ENCODE measurements around the gene LMBR1. TPM values are rescaled to one million over a fixed set of nuclear protein-coding genes. Genes with fewer than 3 reads are reported as not detected.

The LMBR1 gene
- polyA plus RNA-seq, 1 donor from 2014 or later = 68.9 TPM

GRCh38 chr7:156673454-156673853 lies 219.5 kb downstream of the LMBR1 start:
- no peak overlapping the region for H3K4me2 ChIP-seq (ENCODE audit: low read length)
- H2AFZ ChIP-seq (ENCODE audit: low read depth, low read length) = no peak overlapping the region
- H3K27ac ChIP-seq (ENCODE audit: low read length) = no peak overlapping the region
- no peaks in the 10 kb centered on the region for H3F3A ChIP-seq (ENCODE audit: insufficient read depth, low read length, poor library complexity, severe bottlenecking)
- H3K27me3 ChIP-seq (ENCODE audit: insufficient read depth, low read depth, low read length) = no peaks in the 10 kb centered on the region
- no peak for TF ChIP-seq CTCF (IDR thresholded peaks at IDR 0.05; ENCODE audit: poor library complexity, severe bottlenecking)
- TF ChIP-seq TAF1 (IDR thresholded peaks at IDR 0.05; ENCODE audit: low read depth) = no peak
- TF ChIP-seq POLR2AphosphoS5 (IDR thresholded peaks at IDR 0.05) = no peak
- no peak for TF ChIP-seq EZH2 (IDR thresholded peaks at IDR 0.05; ENCODE audit: borderline replicate concordance, insufficient read depth, low read length, poor library complexity, severe bottlenecking)
- TF ChIP-seq SMC3 (conservative IDR thresholded peaks at IDR 0.05; ENCODE audit: poor library complexity) = no peak
- no peak for TF ChIP-seq RAD21 (conservative IDR thresholded peaks at IDR 0.05)
- no peak for TF ChIP-seq MXI1 (conservative IDR thresholded peaks at IDR 0.05; ENCODE audit: poor library complexity, severe bottlenecking)
- TF ChIP-seq REST (IDR thresholded peaks at IDR 0.05; ENCODE audit: borderline replicate concordance) = no peak
- no peak for TF ChIP-seq EP300 (conservative IDR thresholded peaks at IDR 0.05; ENCODE audit: poor library complexity, severe bottlenecking)
- no peaks in the 10 kb centered on the region for H3K9me3 ChIP-seq (ENCODE audit: low read length)
- no peaks in the 10 kb centered on the region for H3K9me2 ChIP-seq (ENCODE audit: insufficient read depth, low read length)
- peaks cover 16% of the 10 kb centered on the region for H3K36me3 ChIP-seq (ENCODE audit: insufficient read depth, low read length)
- H3K4me3 ChIP-seq (ENCODE audit: low read length) = no peak overlapping the region
- H3K79me2 ChIP-seq (replicated peaks; ENCODE audit: insufficient read depth, low read length) = no peaks in the 10 kb centered on the region
- H4K20me1 ChIP-seq (ENCODE audit: insufficient read depth) = no peaks in the 10 kb centered on the region
- H3K9ac ChIP-seq (ENCODE audit: low read length) = no peak overlapping the region

GRCh38 chr7:156669035-156669828 lies 223.8 kb downstream of the LMBR1 start:
- Histone ChIP-seq H3K9me3 (ENCODE audit: low read length) (no peaks in the 10 kb centered on the region), H3K27ac (ENCODE audit: low read length) (no peak overlapping the region), H3K4me2 (ENCODE audit: low read length) (no peak overlapping the region), H2AFZ (ENCODE audit: low read depth, low read length) (no peak overlapping the region), H4K20me1 (ENCODE audit: insufficient read depth) (no peaks in the 10 kb centered on the region), H3K4me3 (ENCODE audit: low read length) (no peak overlapping the region), H3K27me3 (ENCODE audit: insufficient read depth, low read depth, low read length) (no peaks in the 10 kb centered on the region), H3K9ac (ENCODE audit: low read length) (no peak overlapping the region), H3K79me2 (replicated peaks; ENCODE audit: insufficient read depth, low read length) (no peaks in the 10 kb centered on the region), H3K9me2 (ENCODE audit: insufficient read depth, low read length) (no peaks in the 10 kb centered on the region), H3K36me3 (ENCODE audit: insufficient read depth, low read length) (peaks cover 8% of the 10 kb centered on the region), H3F3A (ENCODE audit: insufficient read depth, low read length, poor library complexity, severe bottlenecking) (no peaks in the 10 kb centered on the region)
- no peak for TF ChIP-seq POLR2AphosphoS5 (IDR thresholded peaks at IDR 0.05)
- no peak for TF ChIP-seq SMC3 (conservative IDR thresholded peaks at IDR 0.05; ENCODE audit: poor library complexity)
